Umbilical cord (tissue), 2 donors: ENCODE data around the gene CKS2. TPM values are rescaled to one million over a fixed set of nuclear protein-coding genes. Genes with fewer than 3 reads are reported as not detected.
"Not testable (repeated sequence)": the region's sequence is repeated elsewhere in the genome, so short reads cannot be mapped to it uniquely, and the experiment has no call there.

Experiments used
- DNase-seq: peaks from one replicate; pipeline ENCODE4 v3.0.0-alpha.2; 2015; ENCODE audit warnings: low spot score
- total RNA-seq: library from RNA; depleted of rRNA; stranded (reverse); fragments of >200 nt; gene quantifications from one replicate; pipeline ENCODE4 v1.2.3, GENCODE V29; 2014; ENCODE audit warnings: low replicate concordance; ENCODE audit not compliant: insufficient read depth

The CKS2 gene
- total RNA-seq: 8.4 TPM

GRCh38 chr9:89310475-89311345 is at the start of gene CKS2:
Gene CKS2, plus strand, starts transcription at chr9:89311195. Its CDS starts 98 bp downstream, at chr9:89311293.
- peak; percentile 100 for DNase-seq

- DNase-seq: no peak
These were observed 37.3 kb upstream of the CKS2 start for GRCh38 chr9:89273528-89274279.

GRCh38 chr9:89274838-89275237 is 36.2 kb upstream of the CKS2 start:
- no peak for DNase-seq

- not testable (repeated sequence) for DNase-seq
These were observed 35.0 kb upstream of the CKS2 start for GRCh38 chr9:89276040-89276439.

GRCh38 chr9:89277043-89277442 is 34.0 kb upstream of the CKS2 start:
- DNase-seq: no peak

GRCh38 chr9:89277454-89277853 is 33.5 kb upstream of the CKS2 start:
- no peak for DNase-seq

- no peak for DNase-seq
These were observed 32.4 kb upstream of the CKS2 start for GRCh38 chr9:89278551-89278950.

GRCh38 chr9:89278997-89279739 is 31.8 kb upstream of the CKS2 start:
- peak; percentile 68 for DNase-seq

- no peak for DNase-seq
These were observed 29.9 kb upstream of the CKS2 start for GRCh38 chr9:89281106-89281505.

- DNase-seq: not testable (repeated sequence)
These were observed 28.6 kb upstream of the CKS2 start for GRCh38 chr9:89282248-89282968.

GRCh38 chr9:89284076-89284475 is 26.9 kb upstream of the CKS2 start:
- DNase-seq: no peak

GRCh38 chr9:89291741-89292140 is 19.3 kb upstream of the CKS2 start:
- DNase-seq: no peak

GRCh38 chr9:89293014-89293413 is 18.0 kb upstream of the CKS2 start:
- DNase-seq: no peak

- no peak for DNase-seq
These were observed 15.6 kb upstream of the CKS2 start for GRCh38 chr9:89295400-89295799.

GRCh38 chr9:89301996-89302395 is 9.0 kb upstream of the CKS2 start:
- DNase-seq: not testable (repeated sequence)

GRCh38 chr9:89304020-89304833 is 6.8 kb upstream of the CKS2 start:
- DNase-seq: no peak

GRCh38 chr9:89304834-89305188 is 6.2 kb upstream of the CKS2 start:
- DNase-seq: no peak

GRCh38 chr9:89305868-89306267 is 5.1 kb upstream of the CKS2 start:
- DNase-seq: no peak

- no peak for DNase-seq
These were observed 1.8 kb upstream of the CKS2 start for GRCh38 chr9:89309166-89309565.
